HL-60 (cell line): Measurements from ENCODE around the gene SLC26A8.

Experiments used
- CTCF ChIP-seq: IDR thresholded peaks from one replicate; pipeline ENCODE4 v1.5.1; 2011; ENCODE audit warnings: low read length, control low read depth, inconsistent platforms; ENCODE audit not compliant: insufficient read depth
- GABPA ChIP-seq: IDR thresholded peaks from 2 replicates; pipeline ENCODE4 v1.6.1; 2012; ENCODE audit warnings: low read depth
- POLR2AphosphoS5 ChIP-seq: IDR thresholded peaks from 2 replicates; pipeline ENCODE4 v1.6.1; 2012; ENCODE audit warnings: low read depth
- TF ChIP-seq, protein P1 (sequence below): IDR thresholded peaks from 2 replicates; pipeline ENCODE4 v1.6.1; 2012; ENCODE audit warnings: low read depth; ENCODE audit not compliant: insufficient replicate concordance

- TF ChIP-seq POLR2AphosphoS5 = no peak
- TF ChIP-seq CTCF = no peak
- TF ChIP-seq, protein P1, sequence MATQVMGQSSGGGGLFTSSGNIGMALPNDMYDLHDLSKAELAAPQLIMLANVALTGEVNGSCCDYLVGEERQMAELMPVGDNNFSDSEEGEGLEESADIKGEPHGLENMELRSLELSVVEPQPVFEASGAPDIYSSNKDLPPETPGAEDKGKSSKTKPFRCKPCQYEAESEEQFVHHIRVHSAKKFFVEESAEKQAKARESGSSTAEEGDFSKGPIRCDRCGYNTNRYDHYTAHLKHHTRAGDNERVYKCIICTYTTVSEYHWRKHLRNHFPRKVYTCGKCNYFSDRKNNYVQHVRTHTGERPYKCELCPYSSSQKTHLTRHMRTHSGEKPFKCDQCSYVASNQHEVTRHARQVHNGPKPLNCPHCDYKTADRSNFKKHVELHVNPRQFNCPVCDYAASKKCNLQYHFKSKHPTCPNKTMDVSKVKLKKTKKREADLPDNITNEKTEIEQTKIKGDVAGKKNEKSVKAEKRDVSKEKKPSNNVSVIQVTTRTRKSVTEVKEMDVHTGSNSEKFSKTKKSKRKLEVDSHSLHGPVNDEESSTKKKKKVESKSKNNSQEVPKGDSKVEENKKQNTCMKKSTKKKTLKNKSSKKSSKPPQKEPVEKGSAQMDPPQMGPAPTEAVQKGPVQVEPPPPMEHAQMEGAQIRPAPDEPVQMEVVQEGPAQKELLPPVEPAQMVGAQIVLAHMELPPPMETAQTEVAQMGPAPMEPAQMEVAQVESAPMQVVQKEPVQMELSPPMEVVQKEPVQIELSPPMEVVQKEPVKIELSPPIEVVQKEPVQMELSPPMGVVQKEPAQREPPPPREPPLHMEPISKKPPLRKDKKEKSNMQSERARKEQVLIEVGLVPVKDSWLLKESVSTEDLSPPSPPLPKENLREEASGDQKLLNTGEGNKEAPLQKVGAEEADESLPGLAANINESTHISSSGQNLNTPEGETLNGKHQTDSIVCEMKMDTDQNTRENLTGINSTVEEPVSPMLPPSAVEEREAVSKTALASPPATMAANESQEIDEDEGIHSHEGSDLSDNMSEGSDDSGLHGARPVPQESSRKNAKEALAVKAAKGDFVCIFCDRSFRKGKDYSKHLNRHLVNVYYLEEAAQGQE = no peak
- no peak for TF ChIP-seq GABPA
Observed at GRCh38 chr6:35936681-35937359, 87.6 kb downstream of the SLC26A8 start.
